Lung (tissue), 12 donors: ENCODE data around the gene MAP3K6. TPM values are rescaled to one million over a fixed set of nuclear protein-coding genes. Genes with fewer than 3 reads are reported as not detected.

ENCODE experiments used
- ATAC-seq: fragments of 200-7000 bp; cut with Tn5 transposase; one replicate; pipeline ENCODE4 v1.9.1; 2020; ENCODE audit warnings: moderate number of reproducible peaks; ENCODE audit not compliant: insufficient read depth, low FRiP score
- DNase-seq, 3 donors: peaks; one replicate each; pipeline ENCODE4 v3.0.0-alpha.2; 2013 to 2017
- H3K27ac ChIP-seq, 2 donors: one replicate each; pipeline ENCODE4 v1.5.1; 2013; ENCODE audit warnings: mild to moderate bottlenecking in 2 of 2, moderate library complexity in 2 of 2, control low read depth in 1 of 2, inconsistent platforms in 1 of 2, low read depth in 1 of 2, low read length in 1 of 2
- H3K27me3 ChIP-seq, 3 donors: one replicate each; pipeline ENCODE4 v1.5.1; 2013; ENCODE audit warnings: low read length in 2 of 3; ENCODE audit not compliant: control insufficient read depth in 3 of 3, insufficient read depth in 3 of 3
- H3K36me3 ChIP-seq, 4 donors: one replicate each; pipeline ENCODE4 v1.5.1; 2013; ENCODE audit warnings: low read length in 4 of 4, mild to moderate bottlenecking in 1 of 4, moderate library complexity in 1 of 4; ENCODE audit not compliant: control insufficient read depth in 4 of 4, insufficient read depth in 4 of 4
- H3K4me1 ChIP-seq, 5 donors: one replicate each; pipeline ENCODE4 v1.5.1; 2013; ENCODE audit warnings: low read length in 5 of 5, mild to moderate bottlenecking in 2 of 5, moderate library complexity in 1 of 5; ENCODE audit not compliant: control insufficient read depth in 5 of 5, insufficient read depth in 5 of 5
- H3K4me3 ChIP-seq: one replicate; pipeline ENCODE4 v1.5.1; 2013; ENCODE audit warnings: mild to moderate bottlenecking, control low read depth, moderate library complexity
- H3K9ac ChIP-seq, 2 donors: one replicate each; pipeline ENCODE4 v1.5.1; 2013; ENCODE audit warnings: low read length in 2 of 2, control low read depth in 1 of 2; ENCODE audit not compliant: insufficient read depth in 1 of 2
- H3K9me3 ChIP-seq, 4 donors: one replicate each; pipeline ENCODE4 v1.5.1; 2013; ENCODE audit warnings: low read length in 3 of 4, mild to moderate bottlenecking in 1 of 4, moderate library complexity in 1 of 4; ENCODE audit not compliant: control insufficient read depth in 4 of 4, insufficient read depth in 3 of 4
- CTCF ChIP-seq: IDR thresholded peaks from 2 replicates; pipeline ENCODE4 v1.5.1; 2012; ENCODE audit warnings: mild to moderate bottlenecking; ENCODE audit errors: control extremely low read depth, extremely low read depth
- WGBS, 2 donors: extraction: QIAGEN DNeasy Blood & Tissue Kit; methylation state at CpG; one replicate each; pipeline ENCODE4 v1.1.7; 2013; 5-methylcytosine and 5-hydroxymethylcytosine counted together
- polyA plus RNA-seq, 2 donors: library from polyadenylated mRNA; stranded (reverse); fragments of 200-250 nt; gene quantifications; one replicate each; pipeline ENCODE4 v1.2.1, GENCODE V29; 2013
- total RNA-seq, 2 donors: library from RNA; depleted of rRNA in 1 of 2; stranded (reverse); fragments of >200 nt in 1 of 2; gene quantifications; one replicate each; pipeline ENCODE4 v1.2.1, GENCODE V29; 2014 to 2021
- donor health status: control.
- donor health status: control.
- donor health status: Bipolar disorder and iron deficiency.
- donor health status: healthy.
- donor health status: DM: yes; HTN: yes; CAD: no.

MAP3K6 gene
- total and polyA plus RNA-seq, 4 donors = 17.0 to 96.6 (median 62.8) TPM

- no peak for TF ChIP-seq CTCF
- H3K9me3 ChIP-seq = no peaks in the 10 kb centered on the region
- H3K4me1 ChIP-seq = peaks cover 2 to 13% (median 8%) of the 10 kb centered on the region in 5 donors
- 0% methylated on average over 67 of the region's 67 CpGs for WGBS, 2 donors
- H3K27ac ChIP-seq = peak within 1 kb of the TSS; percentile 86 to 90
- H3K27me3 ChIP-seq = no peaks in the 10 kb centered on the region
- ATAC-seq (peak; percentile 99), DNase-seq (peak; percentile 97 to 98 (median 98))
- peak within 1 kb of the TSS; percentile 58 to 69 for H3K9ac ChIP-seq
- H3K36me3 ChIP-seq = peaks cover 0 to 13% (median 10%) of the 10 kb centered on the region in 4 donors
- peak within 1 kb of the TSS; percentile 73 for H3K4me3 ChIP-seq
Observed at GRCh38 chr1:27321813-27322568, 44.8 kb downstream of the MAP3K6 start, which contains the start of gene TMEM222. Gene TMEM222 (plus strand): TSS chr1:27322163. CDS start chr1:27322198, 35 bp downstream.

GRCh38 chr1:27318596-27318995 is 48.2 kb downstream of the MAP3K6 start:
- no peak for ATAC-seq

GRCh38 chr1:27318136-27318535 is 48.6 kb downstream of the MAP3K6 start:
- Histone ChIP-seq H3K9me3 (no peaks in the 10 kb centered on the region), H3K4me1 (peaks cover 0 to 9% (median 4%) of the 10 kb centered on the region in 5 donors), H3K27ac (no peak overlapping the region), H3K4me3 (no peak overlapping the region), H3K9ac (no peak overlapping the region), H3K27me3 (no peaks in the 10 kb centered on the region), H3K36me3 (no peaks in the 10 kb centered on the region)
- no peak for ATAC-seq
- TF ChIP-seq CTCF = no peak
- 32 to 47% methylated on average over 4 of the region's 4 CpGs for WGBS, 2 donors
- DNase-seq = no peak

More at GRCh38 chr1:27318596-27318995, 48.2 kb downstream of the MAP3K6 start:
- Histone ChIP-seq H3K27ac (no peak overlapping the region), H3K36me3 (no peaks in the 10 kb centered on the region), H3K27me3 (no peaks in the 10 kb centered on the region), H3K4me3 (no peak overlapping the region), H3K9me3 (no peaks in the 10 kb centered on the region), H3K4me1 (peaks cover 2 to 13% (median 8%) of the 10 kb centered on the region in 5 donors), H3K9ac (no peak overlapping the region)
- 67 to 71% methylated on average over 1 of the region's 1 CpG for WGBS, 2 donors
- no peak for DNase-seq
- TF ChIP-seq CTCF = no peak
